Muscle layer of colon (tissue), 2 donors: ENCODE results near the gene ERG28.
A peak's percentile ranks its signal among the peaks of the same experiment; 100 is the strongest.

Source experiments
- H3K27ac ChIP-seq: one replicate; pipeline ENCODE4 v1.7.0; 2013; ENCODE audit warnings: low read depth, mild to moderate bottlenecking, low read length, moderate library complexity
- H3K27me3 ChIP-seq, 2 donors: one replicate each; pipeline ENCODE4 v1.7.0; 2013; ENCODE audit warnings: low read length in 2 of 2, mild to moderate bottlenecking in 2 of 2; ENCODE audit not compliant: insufficient read depth in 2 of 2, control insufficient read depth in 1 of 2
- H3K36me3 ChIP-seq: one replicate; pipeline ENCODE4 v1.7.0; 2013; ENCODE audit warnings: mild to moderate bottlenecking, low read length; ENCODE audit not compliant: insufficient read depth
- H3K4me1 ChIP-seq: one replicate; pipeline ENCODE4 v1.7.0; 2013; ENCODE audit warnings: mild to moderate bottlenecking, low read length; ENCODE audit not compliant: insufficient read depth
- H3K4me3 ChIP-seq, 2 donors: one replicate each; pipeline ENCODE4 v1.7.0; 2013; ENCODE audit warnings: low read length in 2 of 2, low read depth in 1 of 2, mild to moderate bottlenecking in 1 of 2, moderate library complexity in 1 of 2
- H3K9ac ChIP-seq: one replicate; pipeline ENCODE4 v1.7.0; 2013; ENCODE audit warnings: low read length
- H3K9me3 ChIP-seq: one replicate; pipeline ENCODE4 v1.7.0; 2013; ENCODE audit warnings: mild to moderate bottlenecking, low read length
- donor health status: abdominal sarcoma.
- donor health status: Adenocarcinoma of cecum.

The ERG28 gene

DNA sequence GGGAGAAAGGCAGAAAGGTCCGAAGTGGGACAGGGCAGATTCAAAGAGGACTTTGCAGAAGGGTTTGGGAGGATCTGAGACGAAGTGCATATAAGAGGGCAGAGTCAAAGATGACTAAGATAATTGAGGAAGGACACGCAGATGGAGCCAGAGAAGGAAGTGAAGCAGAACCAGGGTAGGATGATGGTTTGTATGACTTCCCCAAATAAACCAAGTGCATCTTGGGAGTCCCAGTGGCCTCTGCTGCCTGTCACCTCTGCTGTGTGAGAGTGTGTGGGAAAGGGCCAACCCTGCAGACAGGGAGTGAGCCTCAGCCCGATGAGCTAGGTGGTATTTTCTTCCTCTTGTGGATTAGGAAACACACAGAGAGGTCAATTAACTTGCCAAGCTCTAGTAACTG lies 45.5 kb downstream of the ERG28 start:
- Histone ChIP-seq H3K4me3 (no peak overlapping the region), H3K27me3 (no peaks in the 10 kb centered on the region), H3K27ac (no peak overlapping the region), H3K4me1 (peaks cover 6% of the 10 kb centered on the region), H3K9me3 (no peaks in the 10 kb centered on the region), H3K9ac (no peak overlapping the region), H3K36me3 (no peaks in the 10 kb centered on the region)

DNA sequence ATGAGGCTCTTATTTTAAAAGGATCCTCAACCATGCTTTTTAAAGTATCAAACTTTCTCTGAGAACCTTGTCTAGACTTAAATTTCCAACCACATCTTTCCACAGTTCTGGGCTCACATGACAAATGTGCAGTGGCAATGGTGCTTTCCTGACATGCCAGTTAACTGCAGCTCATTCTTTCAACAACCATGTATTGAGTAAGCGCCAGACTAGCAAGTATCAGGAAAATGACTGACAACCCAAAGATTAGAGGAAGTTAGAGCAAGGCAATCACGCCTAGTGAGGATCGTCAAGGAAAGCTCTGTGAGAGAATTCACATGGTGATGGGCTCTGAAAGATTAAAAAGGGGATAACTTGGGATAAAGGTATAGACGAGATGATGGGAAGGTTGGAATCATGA lies 46.5 kb downstream of the ERG28 start:
- no peaks in the 10 kb centered on the region for H3K36me3 ChIP-seq
- H3K4me1 ChIP-seq: peaks cover 10% of the 10 kb centered on the region
- H3K9me3 ChIP-seq: no peaks in the 10 kb centered on the region
- no peak overlapping the region for H3K27ac ChIP-seq
- no peaks in the 10 kb centered on the region for H3K27me3 ChIP-seq
- H3K4me3 ChIP-seq: no peak overlapping the region
- H3K9ac ChIP-seq: no peak overlapping the region

DNA sequence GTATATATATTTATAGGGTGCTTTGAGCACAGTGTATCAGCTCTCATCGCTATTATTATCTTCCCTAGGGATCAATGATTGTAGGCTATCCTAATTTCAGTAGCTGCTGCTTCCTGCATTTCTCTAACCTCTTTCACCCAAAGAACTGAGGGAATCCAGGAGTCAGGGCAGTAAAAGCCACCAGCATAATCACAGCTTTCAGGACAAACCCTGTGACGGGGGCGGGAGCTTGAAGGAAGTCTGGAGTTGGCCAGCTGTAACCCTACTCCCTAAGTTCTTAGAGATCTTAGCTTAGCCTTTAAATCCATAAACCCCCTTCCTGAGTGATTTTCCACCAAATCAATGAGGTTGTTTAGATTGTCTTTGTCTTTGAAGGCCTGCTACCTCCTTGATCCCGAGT lies 48.5 kb downstream of the ERG28 start:
- no peak overlapping the region for H3K27ac ChIP-seq
- no peaks in the 10 kb centered on the region for H3K9me3 ChIP-seq

DNA sequence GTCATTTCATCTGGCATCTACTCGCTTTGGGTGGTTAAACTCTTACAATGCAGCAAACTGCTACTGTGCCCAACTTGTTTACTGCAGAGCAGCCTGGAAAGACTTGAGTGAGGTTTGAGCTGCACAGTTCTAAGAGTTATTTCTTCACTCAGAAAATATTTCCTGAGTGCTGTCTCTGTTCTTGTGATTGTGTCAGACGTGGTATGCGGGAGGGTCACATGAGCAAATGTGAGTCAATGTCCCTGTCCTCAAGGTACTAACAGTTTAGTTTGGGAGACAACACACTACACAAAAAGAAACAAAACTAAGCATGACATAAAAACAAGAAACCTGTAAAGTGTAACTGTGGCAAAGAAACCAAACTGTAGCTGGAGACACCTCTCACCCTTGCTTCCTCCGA lies 49.8 kb downstream of the ERG28 start:
- Histone ChIP-seq H3K9ac (no peak overlapping the region), H3K4me1 (peaks cover 10% of the 10 kb centered on the region), H3K27me3 (no peaks in the 10 kb centered on the region), H3K4me3 (no peak overlapping the region), H3K36me3 (no peaks in the 10 kb centered on the region), H3K9me3 (no peaks in the 10 kb centered on the region), H3K27ac (peak overlapping the region; percentile 4)

More for the DNA sequence above, 48.5 kb downstream of the ERG28 start:
- H3K9ac ChIP-seq: no peak overlapping the region
- H3K4me1 ChIP-seq: peaks cover 10% of the 10 kb centered on the region
- H3K4me3 ChIP-seq: no peak overlapping the region
- no peaks in the 10 kb centered on the region for H3K36me3 ChIP-seq
- no peaks in the 10 kb centered on the region for H3K27me3 ChIP-seq

DNA sequence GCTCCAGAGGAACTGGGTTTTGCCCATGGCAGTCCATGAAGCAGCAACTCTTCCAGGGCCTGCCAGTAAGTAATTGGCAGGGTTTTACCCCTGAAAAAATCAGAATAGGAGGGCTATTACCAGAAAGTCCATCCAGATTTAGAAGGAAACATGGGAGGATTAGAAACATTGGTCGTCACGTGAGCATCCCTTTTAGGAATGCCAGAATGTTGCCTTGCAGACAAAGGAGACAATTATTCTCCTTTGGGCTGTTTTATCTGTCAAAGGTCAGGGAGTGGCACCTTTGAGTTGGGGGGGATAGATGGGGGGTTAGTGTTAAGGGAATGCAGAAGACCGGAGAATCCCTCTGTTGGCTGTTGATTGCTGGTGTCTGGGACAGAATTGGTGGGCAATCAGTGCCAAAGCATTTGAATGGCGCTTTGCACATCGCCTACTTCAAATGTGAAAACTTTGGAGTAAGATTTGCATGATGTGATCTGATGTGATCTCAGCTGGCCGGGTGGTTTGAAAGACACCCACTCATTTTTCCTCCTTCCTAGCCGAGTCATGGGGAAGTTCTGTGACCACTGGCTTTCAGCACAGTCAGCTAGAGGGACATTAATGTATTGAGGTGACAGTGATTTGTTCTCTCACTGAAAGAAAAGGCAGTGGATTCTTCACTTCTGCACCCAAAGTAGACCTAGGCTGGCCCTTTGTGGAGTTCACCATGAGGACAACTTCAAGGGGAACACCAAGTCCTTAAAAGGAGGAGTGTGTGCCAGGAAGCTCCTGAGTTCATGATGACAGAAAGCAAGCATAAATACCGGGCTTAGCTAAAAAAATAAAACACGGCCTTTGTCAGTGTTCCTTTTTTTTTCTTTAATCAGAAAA lies 50.8 kb downstream of the ERG28 start:
- H3K4me1 ChIP-seq: peaks cover 10% of the 10 kb centered on the region
- H3K27me3 ChIP-seq: no peaks in the 10 kb centered on the region
- no peak overlapping the region for H3K9ac ChIP-seq
- H3K9me3 ChIP-seq: no peaks in the 10 kb centered on the region
- H3K36me3 ChIP-seq: no peaks in the 10 kb centered on the region
- H3K27ac ChIP-seq: no peak overlapping the region
- peak overlapping the region in 1 of 2 donors; percentile 6 for H3K4me3 ChIP-seq

DNA sequence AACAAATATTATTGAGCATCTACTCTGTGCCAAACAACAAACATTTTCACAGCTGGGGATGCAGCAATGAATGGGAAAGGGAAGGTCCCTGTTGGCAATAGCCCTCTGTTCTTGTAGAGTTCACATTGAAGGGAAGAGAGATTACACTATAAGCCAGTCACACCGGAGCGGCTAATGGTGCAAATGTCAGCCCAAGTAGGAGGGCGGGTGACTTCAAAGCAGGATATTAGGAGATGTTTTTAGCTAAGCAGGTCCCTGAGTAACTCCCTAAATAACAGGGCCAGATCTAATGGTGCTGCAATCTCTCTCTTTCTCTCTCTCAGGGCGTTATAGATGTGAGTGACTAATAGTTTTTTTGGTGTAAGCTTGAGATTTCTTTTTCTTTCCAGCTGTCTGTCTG lies 51.6 kb downstream of the ERG28 start:
- Histone ChIP-seq H3K27me3 (no peaks in the 10 kb centered on the region), H3K36me3 (no peaks in the 10 kb centered on the region), H3K9me3 (no peaks in the 10 kb centered on the region), H3K9ac (no peak overlapping the region), H3K4me3 (no peak overlapping the region), H3K27ac (no peak overlapping the region), H3K4me1 (peaks cover 10% of the 10 kb centered on the region)

DNA sequence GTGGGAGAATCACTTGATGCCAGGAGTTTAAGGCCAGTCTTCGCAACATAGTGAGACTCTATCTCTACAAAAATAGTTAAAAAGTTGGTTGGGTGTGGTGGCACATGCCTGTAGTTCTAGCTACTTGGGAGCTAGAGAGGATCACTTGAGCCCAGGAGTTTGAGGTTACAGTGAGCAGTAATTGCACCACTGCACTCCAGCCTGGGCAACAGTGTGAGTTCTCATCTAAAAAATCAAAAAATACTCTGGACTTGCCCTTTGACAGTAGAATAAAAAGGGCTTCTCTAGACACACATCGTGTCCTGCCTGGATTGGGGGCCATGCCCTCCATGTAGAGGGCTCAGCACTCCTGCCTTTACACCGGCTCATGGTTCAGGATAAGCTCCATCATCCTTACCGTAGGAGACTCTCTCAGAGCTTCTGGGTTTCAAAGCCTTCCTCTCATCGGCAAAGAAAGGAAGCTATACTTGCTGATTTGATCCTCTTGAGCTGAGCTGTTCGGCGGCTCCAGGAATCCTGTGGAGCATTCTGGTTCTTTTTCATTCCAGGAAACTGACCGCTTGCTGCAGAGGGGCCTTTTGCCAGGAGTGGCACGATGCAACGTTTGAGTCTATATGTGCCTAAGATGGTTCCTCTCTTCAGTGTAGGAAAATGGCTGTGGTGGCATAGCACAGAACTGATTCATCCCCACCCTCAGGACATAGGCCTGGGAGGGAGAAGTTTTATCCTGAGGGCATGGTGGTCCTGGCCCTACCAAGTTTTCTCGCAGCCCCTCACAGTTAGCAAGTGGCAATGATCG lies 52.6 kb downstream of the ERG28 start:
- H3K36me3 ChIP-seq: no peaks in the 10 kb centered on the region
- H3K9ac ChIP-seq: no peak overlapping the region
- no peak overlapping the region for H3K4me3 ChIP-seq
- peaks cover 10% of the 10 kb centered on the region for H3K4me1 ChIP-seq
- H3K27ac ChIP-seq: no peak overlapping the region
- H3K27me3 ChIP-seq: no peaks in the 10 kb centered on the region
- H3K9me3 ChIP-seq: no peaks in the 10 kb centered on the region

DNA sequence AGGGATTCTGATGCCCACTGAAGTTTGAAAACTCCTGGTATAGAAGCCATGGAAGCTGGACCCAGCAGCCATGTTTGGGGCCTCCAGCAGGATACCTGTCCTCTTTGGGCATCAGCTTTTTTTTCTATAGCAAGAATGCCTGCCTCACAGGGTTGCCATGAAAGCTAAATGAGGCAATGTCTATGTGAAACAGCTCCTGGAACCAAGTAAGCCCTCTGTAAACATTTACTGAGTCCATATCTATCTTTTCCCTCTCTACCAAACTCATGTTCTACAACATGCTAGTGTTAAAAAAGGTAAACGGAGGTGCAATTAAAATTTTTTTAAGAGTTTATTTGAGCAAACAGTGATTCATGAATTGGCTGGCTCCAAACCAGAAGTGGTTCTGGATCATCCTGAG lies 53.6 kb downstream of the ERG28 start:
- H3K4me1 ChIP-seq: peaks cover 10% of the 10 kb centered on the region
- H3K27ac ChIP-seq: no peak overlapping the region
- no peaks in the 10 kb centered on the region for H3K36me3 ChIP-seq

DNA sequence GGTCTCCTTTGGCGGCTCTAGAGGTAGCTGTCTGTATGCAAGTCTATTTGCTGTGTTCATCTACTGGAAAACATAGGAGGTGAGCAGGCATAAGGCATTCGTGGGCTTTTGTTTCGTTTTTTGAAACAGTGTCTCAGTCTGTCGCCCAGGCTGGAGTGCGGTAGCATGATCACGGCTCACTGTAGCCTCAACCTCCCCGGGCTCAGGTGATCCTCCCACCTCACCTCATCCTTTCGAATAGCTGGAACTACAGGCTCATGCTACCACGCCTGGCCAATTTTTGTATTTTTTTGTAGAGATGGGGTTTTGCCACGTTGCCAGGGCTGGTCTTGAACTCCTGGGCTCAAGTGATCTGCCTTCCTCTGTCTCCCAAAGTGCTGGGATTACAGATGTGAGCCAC lies 54.8 kb downstream of the ERG28 start:
- H3K4me3 ChIP-seq: no peak overlapping the region

More for the DNA sequence above, 53.6 kb downstream of the ERG28 start:
- Histone ChIP-seq H3K9me3 (no peaks in the 10 kb centered on the region), H3K27me3 (no peaks in the 10 kb centered on the region), H3K9ac (no peak overlapping the region), H3K4me3 (no peak overlapping the region)

DNA sequence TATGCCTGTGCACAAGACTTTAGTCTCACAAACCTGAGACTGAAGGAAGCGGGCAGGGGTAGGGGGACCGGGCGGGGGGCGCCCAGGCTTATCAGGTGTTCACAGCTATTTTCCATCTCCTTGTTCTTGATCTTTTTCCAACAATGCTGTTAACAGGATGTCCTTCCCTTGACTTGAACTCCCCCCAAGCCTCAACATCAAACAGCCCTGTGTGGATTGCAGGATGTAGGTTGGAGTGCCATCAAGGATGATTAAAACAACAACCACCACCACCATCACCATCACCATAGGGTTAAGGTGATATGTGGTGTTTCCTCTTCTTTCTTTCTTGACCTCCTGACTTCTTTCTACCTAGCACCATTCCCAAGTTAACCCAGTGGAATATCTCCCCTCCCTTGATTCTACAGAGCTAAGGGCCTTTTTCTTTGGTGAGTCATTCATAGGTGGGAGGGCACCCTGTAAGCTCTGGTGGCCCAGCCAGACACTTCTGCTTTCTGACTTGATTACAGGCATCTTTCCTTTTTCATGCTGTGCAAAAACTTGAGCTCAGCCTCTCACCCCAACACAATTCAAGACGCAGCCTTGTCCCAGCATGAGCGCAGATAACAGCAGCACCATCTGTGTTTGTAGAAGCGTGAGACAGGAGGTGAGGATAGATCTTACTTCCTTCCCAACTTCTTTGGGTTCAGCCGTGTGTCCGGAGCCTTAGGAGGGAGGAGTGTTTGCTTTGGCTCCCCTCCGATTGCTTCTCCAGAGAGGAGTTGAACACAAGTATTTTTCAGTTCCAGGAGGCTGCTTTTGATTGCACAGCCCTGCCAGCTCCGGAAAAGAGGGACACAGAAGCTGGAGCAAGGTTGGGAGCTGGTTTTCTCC lies 55.5 kb downstream of the ERG28 start:
- Histone ChIP-seq H3K4me1 (peaks cover 4% of the 10 kb centered on the region), H3K36me3 (no peaks in the 10 kb centered on the region), H3K9ac (no peak overlapping the region), H3K27me3 (no peaks in the 10 kb centered on the region), H3K9me3 (no peaks in the 10 kb centered on the region), H3K27ac (no peak overlapping the region), H3K4me3 (no peak overlapping the region)

More for the DNA sequence above, 54.8 kb downstream of the ERG28 start:
- no peak overlapping the region for H3K27ac ChIP-seq
- no peak overlapping the region for H3K9ac ChIP-seq
- H3K36me3 ChIP-seq: no peaks in the 10 kb centered on the region
- no peaks in the 10 kb centered on the region for H3K27me3 ChIP-seq
- no peaks in the 10 kb centered on the region for H3K9me3 ChIP-seq
- H3K4me1 ChIP-seq: peaks cover 10% of the 10 kb centered on the region

DNA sequence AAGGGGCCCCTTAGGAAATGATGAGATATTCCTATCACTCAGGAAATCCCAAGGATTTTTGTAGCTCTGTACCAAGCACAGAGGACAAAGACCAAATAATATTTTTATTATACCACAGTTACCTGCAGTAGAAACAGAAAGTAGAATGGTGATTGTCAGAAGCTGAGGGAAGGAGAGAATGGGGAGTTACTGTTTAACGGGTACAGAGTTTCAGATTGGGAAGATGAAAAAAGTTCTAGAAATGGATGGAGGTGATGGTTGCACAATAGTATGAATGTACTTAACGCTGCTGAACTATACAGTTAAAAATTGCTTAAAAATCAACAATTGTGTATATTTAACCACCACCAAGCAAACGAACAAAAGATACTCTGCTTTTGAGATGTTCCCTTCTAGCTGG lies 58.2 kb downstream of the ERG28 start:
- H3K4me3 ChIP-seq: no peak overlapping the region
- no peak overlapping the region for H3K27ac ChIP-seq
- no peaks in the 10 kb centered on the region for H3K9me3 ChIP-seq
- no peak overlapping the region for H3K9ac ChIP-seq
- H3K27me3 ChIP-seq: no peaks in the 10 kb centered on the region
- no peaks in the 10 kb centered on the region for H3K36me3 ChIP-seq
- no peaks in the 10 kb centered on the region for H3K4me1 ChIP-seq
